ENCODE measurements around the gene THADA.
"Not testable (repeated sequence)": the region's sequence is repeated elsewhere in the genome, so short reads cannot be mapped to it uniquely, and the experiment has no call there.

THADA gene

DNA sequence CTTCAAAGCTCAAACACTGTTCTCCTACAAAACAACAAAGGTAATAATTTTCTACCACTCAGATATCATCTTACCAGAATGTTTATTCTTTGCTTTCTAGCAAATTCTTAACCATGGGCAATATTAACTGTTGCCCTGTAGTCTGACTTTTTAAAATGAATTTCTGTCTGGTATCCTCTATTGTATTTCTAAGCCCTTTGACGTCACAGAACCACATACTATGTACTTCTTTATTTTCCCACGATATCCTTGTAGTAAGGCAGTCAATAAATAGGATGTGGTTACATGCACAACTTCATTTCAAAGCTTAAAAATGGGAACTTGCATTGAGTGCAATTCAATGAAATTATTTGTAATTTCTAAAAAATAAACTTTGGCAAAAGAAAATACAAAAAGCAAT lies 58.7 kb downstream of the THADA start:
- no peak for DNase-seq

DNA sequence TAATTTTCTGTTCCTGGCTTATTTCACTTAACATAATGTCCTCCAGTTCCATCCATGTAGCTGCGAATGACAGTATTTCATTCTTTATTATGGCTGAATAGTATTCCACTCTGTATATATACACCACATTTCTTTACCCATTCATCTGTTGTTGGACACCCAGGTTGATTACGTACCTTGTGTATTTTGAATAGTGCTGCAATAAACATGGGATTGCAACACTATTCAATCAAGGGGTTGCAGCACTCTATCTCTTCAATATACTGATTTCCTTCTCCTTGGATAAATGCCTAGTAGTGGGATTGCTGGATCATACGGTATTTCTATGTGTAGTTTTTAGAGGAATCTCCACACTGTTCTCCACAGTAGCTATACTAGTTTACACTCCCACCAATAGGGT lies 61.3 kb downstream of the THADA start:
- no peak for DNase-seq

DNA sequence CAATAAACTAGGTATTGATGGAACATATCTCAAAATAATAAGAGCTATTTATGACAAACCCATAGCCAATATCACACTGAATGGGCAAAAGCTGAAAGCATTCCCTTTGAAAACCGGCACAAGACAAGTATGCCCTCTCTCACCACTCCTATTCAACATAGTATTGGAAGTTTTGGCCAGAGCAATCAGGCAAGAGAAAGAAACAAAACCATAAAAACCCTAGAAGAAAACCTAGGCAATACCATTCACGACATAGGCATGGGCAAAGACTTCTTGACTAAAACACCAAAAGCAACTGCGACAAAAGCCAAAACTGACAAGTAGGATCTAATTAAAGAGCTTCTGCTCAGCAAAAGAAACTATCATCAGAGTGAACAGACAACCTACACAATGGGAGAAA lies 63.3 kb downstream of the THADA start:
- DNase-seq, result not testable (repeated sequence)

DNA sequence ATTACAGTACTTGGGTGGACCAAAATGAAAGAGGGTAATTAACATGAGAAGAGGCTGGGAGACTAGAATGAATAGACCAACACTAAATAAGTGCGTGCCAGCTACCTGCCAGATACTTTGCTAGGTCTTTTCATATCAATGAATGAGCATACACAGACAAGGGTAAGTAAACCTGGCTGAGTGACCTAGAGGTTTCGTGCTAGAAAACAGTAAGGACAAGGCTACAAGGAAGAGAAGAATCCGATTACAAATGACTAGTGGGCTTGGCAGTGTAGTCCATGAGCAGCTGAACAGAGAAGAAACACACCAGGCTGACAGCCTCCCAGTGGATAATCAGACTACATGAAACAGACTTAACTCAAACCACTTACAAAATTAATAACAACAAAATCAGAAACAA lies 64.6 kb downstream of the THADA start:
- peak; percentile 77 for DNase-seq

DNA sequence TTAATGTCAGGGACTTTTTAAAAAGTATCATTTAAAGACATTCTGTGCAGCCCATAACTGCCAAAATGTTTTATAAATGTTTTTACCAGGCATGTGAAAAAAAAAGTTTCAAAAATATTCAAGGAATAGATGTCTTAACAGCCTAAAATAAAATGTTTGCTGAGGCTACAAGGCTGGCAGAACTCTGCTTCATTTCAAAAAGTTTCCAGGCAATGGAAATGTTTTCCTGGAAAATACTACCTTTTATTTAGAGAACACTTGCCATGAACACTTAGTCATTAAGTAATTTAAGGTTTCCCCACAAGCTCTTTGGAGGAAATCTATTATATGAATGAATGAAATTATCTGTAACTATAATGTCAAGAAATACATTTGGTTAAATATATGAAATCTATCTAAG lies 68.8 kb downstream of the THADA start:
- no peak for DNase-seq

DNA sequence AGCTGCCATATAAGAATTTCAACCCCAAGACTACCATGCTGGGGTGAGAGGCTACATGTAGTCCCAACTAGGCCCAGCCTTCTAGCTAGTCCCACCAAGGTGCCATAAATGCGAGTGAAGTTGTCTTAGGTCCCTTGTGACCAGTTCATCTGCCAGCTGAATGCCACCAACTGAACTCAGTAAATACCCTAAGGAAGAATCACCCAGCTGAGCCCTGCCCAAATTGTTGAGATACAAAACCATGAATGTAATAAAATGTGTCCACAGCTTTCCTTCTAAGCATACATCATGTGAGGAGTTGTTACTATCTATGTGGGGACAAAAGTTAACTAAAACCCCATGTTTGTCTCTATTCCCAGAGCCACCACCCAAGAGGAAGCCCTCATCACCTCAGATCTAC lies 70.3 kb downstream of the THADA start:
- no peak for DNase-seq

DNA sequence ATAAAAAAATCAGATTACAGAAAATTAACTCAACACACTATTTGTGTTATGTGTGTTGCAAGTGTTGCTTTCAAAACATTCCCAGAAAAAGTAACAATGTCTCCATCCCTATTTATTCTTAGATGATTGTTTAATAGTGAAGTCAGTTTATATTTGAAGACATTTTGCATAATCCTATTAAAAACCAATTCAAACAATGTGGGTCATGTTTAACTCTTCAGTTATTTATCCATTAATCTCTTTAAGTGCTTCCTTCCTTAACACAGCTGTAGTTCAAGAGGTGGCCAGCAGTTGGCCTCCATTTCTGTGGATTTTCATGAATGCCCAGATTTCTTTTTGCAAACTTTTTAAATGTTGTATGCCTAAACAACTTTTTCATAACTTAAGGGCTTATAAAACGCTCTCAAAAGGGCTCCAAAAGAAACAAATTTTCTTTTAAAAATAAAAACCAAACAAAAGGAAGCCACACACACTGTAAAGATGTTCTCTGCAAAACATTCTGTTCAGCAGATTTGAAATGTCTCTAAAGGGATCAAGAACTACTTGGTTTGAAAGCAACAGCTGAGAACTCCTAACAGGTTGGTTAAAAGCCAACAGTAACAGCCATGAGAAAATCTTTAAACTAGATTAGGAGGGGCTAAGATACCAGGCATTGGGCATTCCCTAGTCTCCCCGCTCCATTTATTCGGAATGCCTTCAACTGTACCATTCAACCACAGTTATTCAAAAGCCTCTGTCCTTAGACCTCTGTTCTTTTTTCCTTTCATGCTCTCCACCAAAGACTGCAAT lies 71.5 kb downstream of the THADA start:
- DNase-seq, result no peak

DNA sequence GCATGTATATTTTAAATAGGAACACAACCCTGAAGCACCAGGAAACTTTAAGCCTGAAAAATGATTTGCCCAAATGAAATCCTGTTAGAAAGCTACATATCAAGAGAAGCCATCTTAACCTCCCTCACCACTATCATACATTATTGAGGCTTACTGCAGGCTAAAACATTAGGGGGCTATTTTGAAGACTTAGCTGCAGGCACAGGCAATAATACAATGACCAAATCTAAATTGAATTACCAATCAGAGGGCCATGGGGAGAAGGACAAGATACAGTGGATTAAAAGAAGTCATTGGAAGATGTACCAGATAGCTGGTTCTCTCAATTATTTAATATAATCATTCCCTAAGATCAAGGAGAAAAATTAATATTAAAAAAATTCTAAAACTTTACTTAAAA lies 73.7 kb downstream of the THADA start:
- DNase-seq, result no peak

DNA sequence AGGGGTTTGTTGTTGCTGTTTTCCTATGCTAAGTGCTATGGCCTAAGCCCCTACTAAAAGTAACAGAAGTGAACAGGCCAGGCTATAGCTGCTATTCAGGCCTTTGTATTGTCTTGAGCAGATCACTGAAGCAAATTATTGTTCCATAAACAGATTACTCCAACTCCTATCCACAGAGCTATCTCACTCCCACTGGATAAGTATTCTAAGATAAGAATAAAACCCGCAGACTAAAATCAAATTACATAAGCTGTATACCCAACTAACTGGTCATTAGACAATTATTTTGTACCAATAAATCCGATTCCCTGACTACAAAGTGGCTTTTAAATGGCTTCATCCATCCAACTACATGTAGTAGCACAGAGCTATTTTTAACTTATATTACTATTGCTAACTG lies 74.3 kb downstream of the THADA start:
- DNase-seq, result no peak

DNA sequence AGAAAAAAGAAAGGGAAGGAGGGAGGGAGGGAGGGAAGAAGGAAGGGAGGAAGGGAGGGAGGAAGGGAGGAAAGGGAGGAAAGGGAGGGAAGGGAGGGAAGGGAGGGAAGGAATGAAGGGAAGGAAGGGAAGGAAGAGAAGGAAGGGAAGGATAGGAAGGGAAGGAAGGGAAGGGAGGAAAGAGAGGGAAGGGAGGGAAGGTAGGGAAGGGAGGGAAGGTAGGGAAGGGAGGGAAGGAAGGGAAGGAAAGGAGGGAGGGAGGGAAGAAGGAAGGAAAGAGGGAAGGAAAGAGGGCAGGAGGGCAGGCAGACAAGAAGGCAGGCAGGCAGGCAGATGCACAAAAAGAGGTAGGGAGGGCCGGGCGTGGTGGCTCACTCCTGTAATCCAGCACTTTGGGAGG lies 74.9 kb downstream of the THADA start:
- no peak for DNase-seq

DNA sequence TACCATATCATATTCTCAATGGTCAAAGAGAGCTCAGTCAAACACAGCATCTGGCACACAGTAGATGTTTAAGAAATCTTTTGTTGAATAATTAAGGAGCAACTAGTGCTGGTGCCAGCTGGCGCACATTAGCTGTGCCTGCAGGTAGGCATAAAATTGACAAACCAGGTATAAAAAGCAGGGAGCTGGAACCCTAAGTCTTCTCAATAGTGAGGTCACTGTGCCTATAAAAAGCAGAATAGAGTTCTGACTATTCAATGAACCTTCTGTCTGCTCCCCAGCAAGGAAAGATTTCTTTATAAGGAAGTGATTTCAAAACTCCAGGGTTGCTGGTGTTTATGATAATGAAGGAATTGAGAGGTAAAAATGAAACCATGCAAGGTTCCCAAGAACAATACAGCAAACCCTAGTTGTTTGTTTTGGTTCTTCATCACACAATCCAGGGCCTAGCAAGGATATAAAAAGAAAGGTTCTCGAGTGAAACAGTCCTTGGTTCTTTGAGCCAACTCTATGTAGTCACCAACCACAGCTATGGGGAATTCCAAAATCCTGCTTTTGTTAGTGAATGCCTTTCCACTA lies 76.1 kb downstream of the THADA start:
- peak; percentile 70 for DNase-seq

DNA sequence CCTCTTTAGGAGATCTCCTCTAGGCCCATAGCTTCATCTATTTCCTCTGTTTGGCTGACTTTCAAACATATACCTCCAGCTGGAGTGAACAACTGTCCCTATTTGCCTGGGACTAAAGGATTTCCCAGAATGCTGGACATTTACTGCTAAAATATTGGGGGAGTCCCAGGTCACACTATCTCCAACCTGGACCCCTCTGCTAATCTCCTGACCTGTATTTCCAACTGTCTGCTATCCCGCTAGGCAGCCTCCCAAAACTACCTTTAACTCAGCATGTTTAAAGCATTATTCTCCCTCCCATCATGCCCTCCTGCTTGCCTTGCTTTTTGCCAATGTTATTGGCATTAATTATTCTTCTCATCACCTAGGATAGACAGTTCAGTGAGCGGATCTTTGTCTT lies 77.1 kb downstream of the THADA start:
- DNase-seq, result no peak

DNA sequence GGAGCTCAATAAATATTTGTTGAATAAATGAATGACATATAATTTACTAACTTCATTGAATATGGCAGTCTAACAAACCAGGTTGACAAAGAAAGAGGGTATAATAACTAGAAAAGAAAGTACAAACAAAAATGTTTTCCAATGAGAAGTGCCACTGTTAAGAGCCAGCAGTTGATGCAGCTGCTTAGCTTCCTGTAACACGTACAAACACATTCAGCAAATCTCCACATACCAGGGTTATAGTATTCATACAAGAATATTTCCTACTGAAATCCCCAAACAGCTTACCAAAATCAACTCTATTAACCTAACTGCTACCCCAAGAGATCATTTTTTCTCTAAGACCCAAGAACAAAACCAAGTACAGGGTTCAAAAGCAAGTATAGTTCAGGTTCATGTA lies 77.7 kb downstream of the THADA start:
- DNase-seq, result no peak

DNA sequence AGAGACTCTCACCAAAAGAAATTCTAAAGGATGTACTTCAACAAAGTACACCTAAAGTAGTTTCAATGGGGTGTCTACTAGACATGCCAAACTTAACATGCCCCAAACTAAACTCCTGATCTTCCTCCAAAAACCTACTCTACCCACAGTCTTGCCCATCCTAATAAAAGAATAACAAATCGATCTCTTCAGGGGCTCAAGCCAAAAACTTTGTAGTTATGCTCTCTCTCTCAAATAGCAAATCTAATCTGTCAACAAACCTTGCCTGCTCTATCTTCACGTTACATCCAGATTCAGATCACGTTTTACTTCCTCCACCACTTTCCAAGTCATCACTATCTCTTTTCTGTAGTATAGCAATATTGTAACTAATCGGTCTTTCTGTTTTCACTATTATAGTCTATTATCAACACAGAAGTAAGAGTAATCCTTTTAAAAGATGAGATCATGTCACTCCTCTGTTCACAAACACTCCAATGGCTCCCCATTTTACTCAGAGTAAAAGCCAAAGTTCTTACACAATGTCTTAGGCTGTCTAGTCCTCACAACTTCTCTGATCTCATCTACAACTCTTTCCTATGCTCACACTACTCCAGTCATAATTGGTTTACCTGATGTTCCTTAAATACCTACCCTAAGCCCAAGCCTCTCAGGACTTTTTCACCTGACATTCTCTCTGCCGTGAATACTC lies 79.9 kb downstream of the THADA start:
- no peak for DNase-seq

DNA sequence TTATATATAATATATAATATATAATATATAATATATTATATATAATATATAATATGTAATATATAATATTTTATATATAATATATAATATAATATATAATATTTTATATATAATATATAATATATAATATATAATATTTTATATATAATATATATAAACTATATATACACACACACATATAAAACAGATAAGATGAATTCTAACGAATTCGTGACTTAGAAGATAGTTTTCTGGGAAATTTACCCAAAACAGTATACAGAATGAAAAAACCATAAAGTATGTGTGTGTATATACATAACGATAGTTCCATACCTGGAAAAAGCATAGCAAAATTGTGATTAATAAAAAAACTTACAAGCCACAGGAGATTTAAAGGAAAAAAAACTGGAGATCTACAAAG lies 80.6 kb downstream of the THADA start:
- DNase-seq, result no peak

DNA sequence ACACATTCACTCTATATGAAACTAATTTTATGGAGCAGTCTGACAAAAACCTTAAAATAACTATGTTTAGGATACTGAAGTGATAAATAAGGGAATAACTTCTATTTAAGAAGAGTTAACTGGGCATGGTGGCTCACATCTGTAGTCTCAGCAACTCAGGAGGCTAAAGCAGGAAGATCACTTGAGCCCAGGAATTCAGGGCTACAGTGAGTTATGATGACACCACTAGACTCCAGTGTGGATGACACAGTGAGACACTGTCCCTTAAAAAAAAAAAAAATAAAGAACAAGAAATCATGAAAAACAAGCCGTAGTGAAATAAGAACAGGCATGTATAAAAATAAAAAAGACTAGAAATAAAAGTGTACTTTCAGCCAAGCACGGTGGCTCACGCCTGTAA lies 82.0 kb downstream of the THADA start:
- DNase-seq, result no peak

DNA sequence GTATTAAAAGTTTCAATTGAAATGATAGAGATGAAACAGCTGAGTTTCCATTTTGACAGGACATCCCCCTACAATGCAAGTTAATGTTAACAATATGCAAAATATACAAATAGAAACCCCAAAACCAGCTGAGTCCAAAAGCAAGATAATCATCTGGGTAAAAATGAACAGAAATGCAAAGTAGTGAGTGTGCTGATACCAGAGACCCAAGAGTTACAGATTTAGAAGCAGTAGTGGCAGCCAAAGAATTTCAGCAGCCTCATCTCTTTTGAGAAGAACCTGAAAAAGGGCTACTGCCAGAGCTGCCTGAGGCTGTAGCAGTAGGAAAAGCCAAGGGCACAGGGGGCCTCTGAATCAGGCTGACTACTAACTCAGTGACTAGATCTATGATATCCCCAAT lies 82.6 kb downstream of the THADA start:
- no peak for DNase-seq

DNA sequence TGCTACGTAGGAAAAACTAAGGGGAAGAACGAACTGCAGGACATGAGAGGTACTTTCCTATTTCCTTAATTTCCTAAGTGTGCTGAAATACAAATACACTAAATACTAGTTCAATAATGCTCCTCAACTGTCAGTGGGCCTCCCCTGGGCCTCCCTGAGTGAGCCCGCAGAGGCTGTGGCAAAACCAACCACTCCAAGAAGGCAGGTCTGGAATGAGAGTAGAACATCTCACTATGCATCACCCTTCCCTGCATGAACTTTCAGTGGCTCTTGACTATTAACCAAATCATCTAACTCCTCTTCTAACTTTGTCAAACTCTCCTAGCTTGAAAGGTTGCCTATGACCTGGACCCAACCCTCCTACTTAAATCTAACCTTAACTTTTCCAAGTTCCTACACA lies 84.6 kb downstream of the THADA start:
- no peak for DNase-seq

DNA sequence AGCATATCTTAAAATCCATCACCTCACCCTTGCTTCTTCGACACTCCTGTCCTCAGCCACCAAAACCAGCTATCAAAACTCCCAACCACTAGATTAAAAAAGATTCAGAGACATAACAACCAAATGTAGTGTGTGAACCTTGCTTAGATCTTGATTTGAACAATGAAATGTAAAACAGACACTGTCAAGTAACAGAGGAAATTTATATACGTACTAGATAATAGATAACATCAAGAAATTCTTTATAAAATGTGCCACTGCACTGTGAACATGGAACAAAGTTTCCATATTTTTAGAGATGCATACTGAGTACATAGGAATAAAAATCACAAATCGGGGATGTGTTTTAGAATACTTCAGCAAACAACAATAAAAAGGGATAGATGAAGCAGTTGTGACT lies 86.0 kb downstream of the THADA start:
- no peak for DNase-seq

DNA sequence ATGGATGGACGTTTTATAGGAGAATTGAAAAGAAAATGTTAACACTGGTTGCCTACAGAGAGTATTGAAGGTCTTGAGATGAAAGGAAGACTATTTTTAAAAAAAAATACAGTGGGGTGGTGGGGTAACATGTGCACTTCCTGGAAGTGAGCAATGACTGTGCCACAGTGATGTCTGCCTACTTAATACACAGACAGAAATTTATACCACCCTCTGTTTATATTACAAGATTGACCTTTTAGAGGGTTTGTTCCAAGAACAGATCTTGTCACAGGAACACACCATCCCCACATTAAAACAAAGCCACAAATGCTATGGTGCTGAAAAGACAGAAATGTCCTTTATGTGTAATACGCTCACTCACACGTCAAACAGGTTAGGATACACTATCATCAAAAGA lies 87.6 kb downstream of the THADA start:
- DNase-seq, result no peak

DNA sequence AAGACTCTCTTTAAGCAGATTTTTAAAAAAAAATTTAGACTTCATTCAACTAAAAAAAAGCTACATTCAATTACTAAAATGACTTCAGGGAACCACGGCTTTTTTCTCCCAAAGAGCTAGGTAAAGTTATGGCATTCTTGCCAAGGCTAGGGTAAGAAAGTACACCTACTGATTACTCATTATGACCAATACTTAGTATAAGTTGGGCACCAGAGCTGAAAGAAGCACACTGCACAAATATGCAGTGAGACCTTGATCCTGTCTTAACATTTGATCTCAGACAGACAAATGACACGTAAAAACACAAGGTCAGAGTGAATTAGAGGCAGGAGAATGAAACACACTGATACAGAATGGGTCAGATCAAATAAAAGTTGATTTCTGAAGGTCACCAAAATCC lies 88.7 kb downstream of the THADA start:
- DNase-seq, result no peak

DNA sequence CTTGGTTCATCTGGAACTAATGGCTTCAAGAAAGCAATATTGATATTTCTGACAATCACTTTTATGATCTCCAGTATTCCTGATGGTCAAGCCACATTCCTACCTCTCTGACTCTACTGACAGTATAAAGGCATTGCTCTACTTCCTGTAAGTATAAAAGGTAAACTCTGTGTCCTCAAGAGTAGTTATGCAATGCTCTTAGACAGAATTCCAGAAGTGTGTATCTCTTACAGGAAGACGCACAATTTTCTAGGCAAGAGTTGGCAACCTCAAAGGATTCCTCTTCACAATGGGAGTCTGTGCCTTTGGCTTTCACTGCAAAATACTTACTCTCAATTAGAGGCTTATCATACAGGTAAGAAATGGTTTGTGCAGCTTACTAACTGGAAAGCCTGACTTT lies 100.1 kb downstream of the THADA start:
- DNase-seq, result no peak

DNA sequence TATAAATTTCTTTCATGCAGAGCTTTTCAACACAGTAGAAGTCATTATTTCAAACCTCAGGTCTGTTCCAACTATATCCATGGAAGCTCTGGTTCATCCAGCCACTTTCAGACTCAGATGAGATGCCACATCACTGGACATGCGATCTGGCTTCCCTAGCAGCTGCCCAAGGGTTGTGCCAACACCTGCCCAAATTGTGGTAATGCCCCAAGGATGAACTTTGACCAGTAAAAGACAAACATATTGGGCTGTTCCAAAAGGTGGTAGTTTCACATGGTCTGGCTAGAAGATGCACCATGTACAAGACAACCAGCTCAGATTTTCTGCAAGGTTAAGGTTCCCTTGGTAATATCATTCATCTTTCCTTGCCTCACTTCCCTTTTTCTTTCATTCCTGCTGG lies 101.9 kb downstream of the THADA start:
- no peak for DNase-seq

DNA sequence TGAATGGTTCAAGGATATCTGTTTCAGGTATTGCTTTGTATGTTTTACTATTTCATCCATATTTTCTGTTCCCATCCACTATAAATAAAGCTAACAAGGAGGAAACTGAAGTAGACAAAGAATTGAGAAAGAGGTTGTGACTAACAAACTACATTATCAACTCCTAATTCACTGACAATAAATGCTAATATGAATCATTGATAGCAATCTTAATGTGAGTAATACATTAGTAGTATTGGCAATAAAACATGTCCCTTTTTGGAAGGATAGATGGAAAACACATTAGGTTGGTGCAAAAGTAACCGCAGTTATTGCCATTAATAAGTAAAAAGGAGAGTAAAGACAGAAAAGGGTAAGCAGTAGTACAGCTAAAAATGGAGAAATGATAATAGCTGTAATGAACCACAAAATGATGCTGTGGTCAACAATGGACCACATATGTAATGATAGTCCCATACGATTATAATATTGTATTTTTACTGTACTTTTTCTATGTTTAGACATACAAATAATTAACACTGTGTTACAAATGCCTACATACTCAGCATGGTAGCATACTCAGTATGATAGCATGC lies 104.7 kb downstream of the THADA start:
- DNase-seq, result no peak

Measured in NCI-H2029 (cell line).